DND-41 (cell line): Measurements from ENCODE around the gene R3HDM1.

ENCODE experiments used
- ATAC-seq: fragments of 200-7000 bp; cut with Tn5 transposase; 3 replicates; pipeline ENCODE4 v1.9.1; 2021; ENCODE audit warnings: low read depth; ENCODE audit not compliant: insufficient read depth
- DNase-seq: peaks from one replicate; pipeline ENCODE4 v3.0.0-alpha.2; 2020
- H2AFZ ChIP-seq: 2 replicates; pipeline ENCODE4 v1.6.0; 2012; ENCODE audit warnings: low read depth, low read length
- H3K27ac ChIP-seq: 2 replicates; pipeline ENCODE4 v1.5.1; 2012; ENCODE audit warnings: low read length, inconsistent platforms
- H3K27me3 ChIP-seq: fragments of 200-600 bp; sonication (generic); 2 replicates; pipeline ENCODE4 v1.6.0; 2012; ENCODE audit warnings: low read length, mild to moderate bottlenecking, inconsistent platforms; ENCODE audit not compliant: insufficient read depth, poor library complexity
- H3K36me3 ChIP-seq: 2 replicates; pipeline ENCODE4 v1.5.1; 2012; ENCODE audit warnings: low read length, inconsistent platforms; ENCODE audit not compliant: insufficient read depth
- H3K4me1 ChIP-seq: 2 replicates; pipeline ENCODE4 v1.5.1; 2012; ENCODE audit warnings: mild to moderate bottlenecking, low read length; ENCODE audit not compliant: insufficient read depth
- H3K4me2 ChIP-seq: 2 replicates; pipeline ENCODE4 v1.6.0; 2012; ENCODE audit warnings: mild to moderate bottlenecking, moderate library complexity, low read length, inconsistent platforms; ENCODE audit not compliant: insufficient read depth
- H3K4me3 ChIP-seq, 2 experiments: fragments of 200-600 bp in 1 of 2; shearing (Covaris generic) in 1 of 2; 2 replicates each; pipeline ENCODE4 v1.5.1; 2012 to 2016; ENCODE audit warnings: inconsistent platforms in 2 of 2, low read length in 2 of 2, mild to moderate bottlenecking in 2 of 2, low read depth in 1 of 2, moderate library complexity in 1 of 2
- H3K79me2 ChIP-seq: 2 replicates; pipeline ENCODE4 v1.6.0; 2012; ENCODE audit warnings: low read length, inconsistent platforms; ENCODE audit not compliant: insufficient read depth
- H3K9ac ChIP-seq: 2 replicates; pipeline ENCODE4 v1.6.0; 2012; ENCODE audit warnings: low read depth, mild to moderate bottlenecking, inconsistent platforms, low read length, moderate library complexity
- H3K9me3 ChIP-seq: 2 replicates; pipeline ENCODE4 v1.5.1; 2012; ENCODE audit warnings: low read length, moderate library complexity, mild to moderate bottlenecking, inconsistent platforms; ENCODE audit not compliant: insufficient read depth, severe bottlenecking
- H4K20me1 ChIP-seq: 2 replicates; pipeline ENCODE4 v1.6.0; 2012; ENCODE audit warnings: low read length; ENCODE audit not compliant: insufficient read depth
- EZH2 ChIP-seq: IDR thresholded peaks from 3 replicates; pipeline ENCODE4 v1.6.1; 2012; ENCODE audit warnings: borderline replicate concordance, low read depth, mild to moderate bottlenecking, moderate library complexity, low read length, inconsistent platforms; ENCODE audit not compliant: severe bottlenecking
- TF ChIP-seq, protein P1 (sequence below): IDR thresholded peaks from 2 replicates; pipeline ENCODE4 v1.5.1; 2012; ENCODE audit warnings: borderline replicate concordance, low read length, moderate library complexity, mild to moderate bottlenecking; ENCODE audit not compliant: poor library complexity, severe bottlenecking; ENCODE audit errors: extremely low read depth

R3HDM1 gene

DNA sequence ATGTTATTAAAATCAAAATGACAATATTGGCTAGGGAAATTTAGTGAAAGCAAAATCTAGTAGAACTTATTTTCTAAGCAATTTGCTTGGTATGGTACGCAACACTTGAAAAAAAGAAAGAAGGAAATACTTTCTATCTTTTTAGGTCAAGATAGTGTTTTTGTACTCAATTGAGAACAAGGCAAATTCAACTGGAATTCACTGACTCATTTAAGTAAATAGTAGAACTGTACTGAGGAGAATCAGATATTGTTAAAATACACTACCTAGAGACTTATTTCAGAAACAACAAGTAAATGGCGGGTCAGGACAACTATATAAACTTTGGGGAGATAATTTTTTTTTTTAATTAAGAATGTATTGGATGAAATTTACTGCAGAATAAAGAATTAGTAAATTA, 19.2 kb upstream of the R3HDM1 start:
- Histone ChIP-seq H3K9me3 (no peaks in the 10 kb centered on the region), H2AFZ (no peak overlapping the region), H3K4me1 (no peaks in the 10 kb centered on the region), H3K9ac (no peak overlapping the region), H4K20me1 (no peaks in the 10 kb centered on the region), H3K36me3 (no peaks in the 10 kb centered on the region), H3K79me2 (no peaks in the 10 kb centered on the region), H3K4me2 (no peak overlapping the region), H3K27ac (no peak overlapping the region), H3K27me3 (no peaks in the 10 kb centered on the region), H3K4me3 (no peak overlapping the region)
- DNase-seq (no peak), ATAC-seq (no peak)
- no peak for TF ChIP-seq EZH2
- TF ChIP-seq, protein P1, sequence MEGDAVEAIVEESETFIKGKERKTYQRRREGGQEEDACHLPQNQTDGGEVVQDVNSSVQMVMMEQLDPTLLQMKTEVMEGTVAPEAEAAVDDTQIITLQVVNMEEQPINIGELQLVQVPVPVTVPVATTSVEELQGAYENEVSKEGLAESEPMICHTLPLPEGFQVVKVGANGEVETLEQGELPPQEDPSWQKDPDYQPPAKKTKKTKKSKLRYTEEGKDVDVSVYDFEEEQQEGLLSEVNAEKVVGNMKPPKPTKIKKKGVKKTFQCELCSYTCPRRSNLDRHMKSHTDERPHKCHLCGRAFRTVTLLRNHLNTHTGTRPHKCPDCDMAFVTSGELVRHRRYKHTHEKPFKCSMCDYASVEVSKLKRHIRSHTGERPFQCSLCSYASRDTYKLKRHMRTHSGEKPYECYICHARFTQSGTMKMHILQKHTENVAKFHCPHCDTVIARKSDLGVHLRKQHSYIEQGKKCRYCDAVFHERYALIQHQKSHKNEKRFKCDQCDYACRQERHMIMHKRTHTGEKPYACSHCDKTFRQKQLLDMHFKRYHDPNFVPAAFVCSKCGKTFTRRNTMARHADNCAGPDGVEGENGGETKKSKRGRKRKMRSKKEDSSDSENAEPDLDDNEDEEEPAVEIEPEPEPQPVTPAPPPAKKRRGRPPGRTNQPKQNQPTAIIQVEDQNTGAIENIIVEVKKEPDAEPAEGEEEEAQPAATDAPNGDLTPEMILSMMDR = no peak

DNA sequence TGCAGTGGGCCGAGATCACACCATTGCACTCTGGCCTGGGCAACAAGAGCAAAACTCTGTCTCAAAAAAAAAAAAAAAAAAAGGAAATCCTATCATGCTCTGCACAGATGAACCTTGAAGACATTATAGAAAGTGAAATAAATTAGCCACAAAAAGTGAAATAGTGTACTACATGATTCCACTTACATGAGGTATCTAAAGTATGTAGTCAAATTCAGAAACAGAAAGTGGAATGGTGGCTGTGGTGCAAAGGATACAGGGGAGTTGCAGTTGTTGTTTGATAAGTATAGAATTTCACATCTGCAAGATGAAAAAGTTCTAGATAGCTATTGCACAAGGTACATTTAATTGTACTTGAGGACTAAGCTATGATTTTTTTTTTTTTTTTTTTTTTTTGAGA, 5.5 kb upstream of the R3HDM1 start:
- Histone ChIP-seq H3K4me3 (no peak overlapping the region), H3K36me3 (peaks cover 8% of the 10 kb centered on the region; the same call in 1 of the 2 replicates), H3K9me3 (no peaks in the 10 kb centered on the region), H3K4me1 (peaks cover 21% of the 10 kb centered on the region), H3K9ac (no peak overlapping the region), H3K27ac (no peak overlapping the region), H4K20me1 (no peaks in the 10 kb centered on the region), H3K27me3 (no peaks in the 10 kb centered on the region), H2AFZ (no peak overlapping the region), H3K79me2 (peaks cover 60% of the 10 kb centered on the region), H3K4me2 (no peak overlapping the region)
- ATAC-seq = no peak
- DNase-seq = no peak
- TF ChIP-seq, protein P1 = no peak
- TF ChIP-seq EZH2 = no peak

DNA sequence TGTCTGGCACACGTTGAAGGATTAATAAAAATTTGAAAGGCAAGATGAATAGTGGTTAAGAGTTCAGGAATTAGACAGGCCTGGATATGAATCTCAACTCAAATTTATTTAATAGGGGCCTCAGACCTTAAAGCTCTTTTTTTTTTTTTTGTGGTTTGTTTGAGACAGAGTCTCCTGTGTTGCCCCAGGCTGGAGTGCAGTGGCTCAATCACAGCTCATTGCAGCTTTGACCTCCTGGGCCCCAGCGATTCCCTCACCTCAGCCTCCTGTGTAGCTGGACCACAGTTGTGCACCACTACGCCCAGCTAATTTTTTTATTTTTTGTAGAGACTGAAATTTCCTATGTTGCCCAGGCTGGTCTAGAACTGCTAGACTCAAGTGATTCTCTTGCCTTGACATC, 3.3 kb upstream of the R3HDM1 start:
- Histone ChIP-seq H3K36me3 (no peaks in the 10 kb centered on the region), H3K27ac (no peak overlapping the region), H3K9me3 (no peaks in the 10 kb centered on the region), H3K9ac (no peak overlapping the region), H3K4me3 (no peak overlapping the region), H3K27me3 (no peaks in the 10 kb centered on the region), H3K79me2 (peaks cover 60% of the 10 kb centered on the region), H3K4me1 (peaks cover 27% of the 10 kb centered on the region), H4K20me1 (peaks cover 5% of the 10 kb centered on the region; the same call in 1 of the 2 replicates), H3K4me2 (no peak overlapping the region), H2AFZ (no peak overlapping the region)
- no peak for DNase-seq
- ATAC-seq = no peak
- TF ChIP-seq, protein P1 = no peak
- TF ChIP-seq EZH2 = no peak
